H4 (cell line): ENCODE results near the gene SCAANT1. TPM values are rescaled to one million over a fixed set of nuclear protein-coding genes. Genes with fewer than 3 reads are reported as not detected.

Experiments
- DNase-seq: peaks from one replicate; pipeline ENCODE4 v3.0.0-alpha.2; 2015; ENCODE audit warnings: low spot score
- total RNA-seq: library from RNA; depleted of rRNA; stranded (reverse); fragments of >200 nt; shearing (Covaris generic); gene quantifications from 2 replicates; pipeline ENCODE4 v1.2.3, GENCODE V29; 2014; rRNA removed

Gene SCAANT1
- not detected in 2 replicates for total RNA-seq

GRCh38 chr3:63911873-63912767, at the start of gene SCAANT1:
TSS of gene SCAANT1 (minus strand) at chr3:63912383.
- DNase-seq: peak; percentile 63

GRCh38 chr3:63961891-63962290, 49.7 kb upstream of the SCAANT1 start:
- peak; percentile 26 for DNase-seq

- peak; percentile 34 for DNase-seq
Observed at GRCh38 chr3:63960048-63960711, 48.0 kb upstream of the SCAANT1 start.

- no peak for DNase-seq
Observed at GRCh38 chr3:63959146-63959545, 47.0 kb upstream of the SCAANT1 start.

GRCh38 chr3:63955830-63956545, 43.8 kb upstream of the SCAANT1 start:
- DNase-seq: no peak

- no peak for DNase-seq
Observed at GRCh38 chr3:63955036-63955650, 43.0 kb upstream of the SCAANT1 start.

- DNase-seq: no peak
Observed at GRCh38 chr3:63954182-63954581, 42.0 kb upstream of the SCAANT1 start.

GRCh38 chr3:63952248-63952594, 40.0 kb upstream of the SCAANT1 start:
- no peak for DNase-seq

GRCh38 chr3:63951492-63952247, 39.5 kb upstream of the SCAANT1 start:
- DNase-seq: no peak

- DNase-seq: no peak
Observed at GRCh38 chr3:63950698-63951097, 38.5 kb upstream of the SCAANT1 start.

GRCh38 chr3:63949005-63949404, 36.8 kb upstream of the SCAANT1 start:
- DNase-seq: no peak

GRCh38 chr3:63947594-63947993, 35.4 kb upstream of the SCAANT1 start:
- DNase-seq: no peak

- no peak for DNase-seq
Observed at GRCh38 chr3:63946753-63947152, 34.6 kb upstream of the SCAANT1 start.

GRCh38 chr3:63945558-63946096, 33.4 kb upstream of the SCAANT1 start:
- no peak for DNase-seq

GRCh38 chr3:63943678-63944077, 31.5 kb upstream of the SCAANT1 start:
- no peak for DNase-seq

- DNase-seq: no peak
Observed at GRCh38 chr3:63942528-63942927, 30.3 kb upstream of the SCAANT1 start.

- DNase-seq: peak; percentile 77
Observed at GRCh38 chr3:63940389-63940757, 28.2 kb upstream of the SCAANT1 start.

GRCh38 chr3:63937661-63938651, 25.8 kb upstream of the SCAANT1 start:
- DNase-seq: no peak

- DNase-seq: no peak
Observed at GRCh38 chr3:63936925-63937324, 24.7 kb upstream of the SCAANT1 start.
